Loucy (cell line): Measurements from ENCODE around the gene PSORS1C2.
"Not testable (repeated sequence)": the region's sequence is repeated elsewhere in the genome, so short reads cannot be mapped to it uniquely, and the experiment has no call there.

Experiments used
- H2AFZ ChIP-seq: fragments of 200-600 bp; sonication (generic); 2 replicates; pipeline ENCODE4 v1.6.0; 2016; ENCODE audit warnings: antibody characterized with exemption, mild to moderate bottlenecking, low read length, moderate library complexity
- H3F3A ChIP-seq: fragments of 200-600 bp; 2 replicates; pipeline ENCODE4 v1.6.0; 2016; ENCODE audit warnings: antibody characterized with exemption, low read depth, mild to moderate bottlenecking
- H3K27me3 ChIP-seq: fragments of 200-600 bp; sonication (generic); 2 replicates; pipeline ENCODE4 v1.6.1; 2014; ENCODE audit warnings: low read length, mild to moderate bottlenecking; ENCODE audit not compliant: insufficient read depth, poor library complexity, severe bottlenecking
- H3K36me3 ChIP-seq: fragments of 200-600 bp; sonication (generic); 2 replicates; pipeline ENCODE4 v1.6.1; 2016; ENCODE audit warnings: low read length; ENCODE audit not compliant: insufficient read depth
- H3K4me1 ChIP-seq: fragments of 200-600 bp; sonication (generic); 2 replicates; pipeline ENCODE4 v1.5.1; 2014; ENCODE audit warnings: low read length, mild to moderate bottlenecking; ENCODE audit not compliant: insufficient read depth, poor library complexity, severe bottlenecking
- H3K4me2 ChIP-seq: fragments of 200-600 bp; sonication (generic); 2 replicates; pipeline ENCODE4 v1.6.0; 2014; ENCODE audit warnings: antibody characterized with exemption, low read length, low read depth, mild to moderate bottlenecking; ENCODE audit not compliant: poor library complexity, severe bottlenecking
- H3K4me3 ChIP-seq: fragments of 200-600 bp; sonication (generic); 2 replicates; pipeline ENCODE4 v1.5.1; 2014; ENCODE audit warnings: low read length, mild to moderate bottlenecking, mixed read lengths; ENCODE audit not compliant: poor library complexity, severe bottlenecking
- H3K79me2 ChIP-seq: fragments of 200-600 bp; sonication (generic); 2 replicates; pipeline ENCODE4 v1.6.1; 2014; ENCODE audit warnings: low read length; ENCODE audit not compliant: insufficient read depth
- H3K9ac ChIP-seq: fragments of 200-600 bp; sonication (generic); 2 replicates; pipeline ENCODE4 v1.6.0; 2014; ENCODE audit warnings: mild to moderate bottlenecking, low read depth, low read length, moderate library complexity; ENCODE audit not compliant: poor library complexity, severe bottlenecking
- H3K9me2 ChIP-seq: fragments of 200-600 bp; sonication (generic); replicated peaks from 2 replicates; pipeline ENCODE4 v1.6.1; 2016; ENCODE audit warnings: low read depth, low read length, mixed read lengths
- H3K9me3 ChIP-seq: fragments of 200-600 bp; sonication (generic); 2 replicates; pipeline ENCODE4 v1.6.1; 2014; ENCODE audit warnings: mild to moderate bottlenecking, antibody characterized with exemption, low read length, low read depth; ENCODE audit not compliant: insufficient read depth
- H4K20me1 ChIP-seq: fragments of 200-600 bp; sonication (generic); 2 replicates; pipeline ENCODE4 v1.6.0; 2014; ENCODE audit warnings: antibody characterized with exemption, low read length, mild to moderate bottlenecking; ENCODE audit not compliant: insufficient read depth, poor library complexity, severe bottlenecking
- CTCF ChIP-seq: fragments of 200-600 bp; sonication (generic); conservative IDR thresholded peaks from 2 replicates; pipeline ENCODE4 v1.5.1; 2014; ENCODE audit warnings: mild to moderate bottlenecking, antibody characterized with exemption, low read length
- EZH2phosphoT487 ChIP-seq: fragments of 200-600 bp; IDR thresholded peaks from 2 replicates; pipeline ENCODE4 v1.6.1; 2018; ENCODE audit warnings: antibody characterized with exemption, mild to moderate bottlenecking, moderate library complexity, borderline replicate concordance

Gene PSORS1C2

GRCh38 chr6:31170987-31171671 lies 32.3 kb upstream of the PSORS1C2 start:
- Histone ChIP-seq H3K36me3 (no peaks in the 10 kb centered on the region), H4K20me1 (no peaks in the 10 kb centered on the region), H3K27me3 (no peaks in the 10 kb centered on the region), H3F3A (no peaks in the 10 kb centered on the region), H3K9me2 (no peaks in the 10 kb centered on the region), H3K9ac (no peak overlapping the region), H3K9me3 (no peaks in the 10 kb centered on the region), H2AFZ (no peak overlapping the region), H3K4me2 (no peak overlapping the region), H3K79me2 (no peaks in the 10 kb centered on the region), H3K4me3 (no peak overlapping the region), H3K4me1 (no peaks in the 10 kb centered on the region)
- TF ChIP-seq CTCF: no peak
- no peak for TF ChIP-seq EZH2phosphoT487

- H3K9ac ChIP-seq: no peak within 1 kb of the TSS
- H2AFZ ChIP-seq: no peak within 1 kb of the TSS
- no peaks in the 10 kb centered on the region for H3F3A ChIP-seq
- H3K4me1 ChIP-seq: no peaks in the 10 kb centered on the region
- H3K27me3 ChIP-seq: no peaks in the 10 kb centered on the region
- H3K9me3 ChIP-seq: no peaks in the 10 kb centered on the region
- H3K79me2 ChIP-seq: no peaks in the 10 kb centered on the region
- H3K36me3 ChIP-seq: no peaks in the 10 kb centered on the region
- no peak for TF ChIP-seq EZH2phosphoT487
- TF ChIP-seq CTCF: no peak
- no peaks in the 10 kb centered on the region for H4K20me1 ChIP-seq
- no peak within 1 kb of the TSS for H3K4me2 ChIP-seq
- no peak within 1 kb of the TSS for H3K4me3 ChIP-seq
- no peaks in the 10 kb centered on the region for H3K9me2 ChIP-seq
Measured at GRCh38 chr6:31170600-31170881, 31.7 kb upstream of the PSORS1C2 start, which contains the start of gene POU5F1. Gene POU5F1, minus strand, starts transcription at chr6:31170682. Its CDS starts 62 bp downstream, at chr6:31170620.

GRCh38 chr6:31169858-31170599 lies 31.2 kb upstream of the PSORS1C2 start:
- not testable (repeated sequence) for H3K9ac ChIP-seq, H3K4me3 ChIP-seq, H3K4me2 ChIP-seq, H2AFZ ChIP-seq, H3K36me3 ChIP-seq, H3K27me3 ChIP-seq, H3K4me1 ChIP-seq, H3K9me3 ChIP-seq, H3F3A ChIP-seq, H3K79me2 ChIP-seq, H4K20me1 ChIP-seq, H3K9me2 ChIP-seq
